Fibroblast of lung (primary cell): ENCODE results near the gene MPHOSPH6. TPM values are rescaled to one million over a fixed set of nuclear protein-coding genes. Genes with fewer than 3 reads are reported as not detected.

ENCODE experiments used
- DNase-seq, 2 donors: peaks; one replicate each; pipeline versions ENCODE4 v3.0.0 to v3.0.0-alpha.2; 2010; ENCODE audit warnings: low read depth in 2 of 2
- H2AFZ ChIP-seq: 2 replicates; pipeline ENCODE4 v1.5.1; 2012; ENCODE audit warnings: low read length, control low read depth, inconsistent platforms
- H3K27ac ChIP-seq: 2 replicates; pipeline ENCODE4 v1.5.1; 2011; ENCODE audit warnings: low read length, control low read depth; ENCODE audit not compliant: insufficient read depth
- H3K27me3 ChIP-seq: 2 replicates; pipeline ENCODE4 v1.5.1; 2011; ENCODE audit warnings: mild to moderate bottlenecking, low read length; ENCODE audit not compliant: control insufficient read depth, insufficient read depth
- H3K36me3 ChIP-seq: 2 replicates; pipeline ENCODE4 v1.5.1; 2011; ENCODE audit warnings: low read length; ENCODE audit not compliant: control insufficient read depth, insufficient read depth
- H3K4me1 ChIP-seq: 2 replicates; pipeline ENCODE4 v1.5.1; 2011; ENCODE audit warnings: low read length; ENCODE audit not compliant: control insufficient read depth, insufficient read depth; ENCODE audit errors: extremely low read depth
- H3K4me2 ChIP-seq: 2 replicates; pipeline ENCODE4 v1.5.1; 2011; ENCODE audit warnings: low read length, control low read depth; ENCODE audit not compliant: insufficient read depth; ENCODE audit errors: extremely low read depth
- H3K4me3 ChIP-seq, 4 experiments: fragments of 200-600 bp in 1 of 4; sonication (generic) in 1 of 4; replicated peaks in 1 of 4; 2 replicates each; pipeline ENCODE4 v1.5.1; 2011 to 2016; ENCODE audit warnings: low read length in 4 of 4, low read depth in 3 of 4, mild to moderate bottlenecking in 3 of 4, control low read depth in 2 of 4, inconsistent platforms in 1 of 4, mixed read lengths in 1 of 4; ENCODE audit not compliant: insufficient read depth in 1 of 4; ENCODE audit errors: control extremely low read depth in 1 of 4
- H3K79me2 ChIP-seq: 2 replicates; pipeline ENCODE4 v1.5.1; 2012; ENCODE audit warnings: mild to moderate bottlenecking, low read length, inconsistent platforms; ENCODE audit not compliant: control insufficient read depth, insufficient read depth
- H3K9ac ChIP-seq: 2 replicates; pipeline ENCODE4 v1.5.1; 2011; ENCODE audit warnings: mild to moderate bottlenecking, low read length, control low read depth; ENCODE audit not compliant: insufficient read depth
- H3K9me3 ChIP-seq: 2 replicates; pipeline ENCODE4 v1.5.1; 2012; ENCODE audit warnings: low read depth, low read length; ENCODE audit not compliant: control insufficient read depth, insufficient read depth
- H4K20me1 ChIP-seq: 2 replicates; pipeline ENCODE4 v1.5.1; 2011; ENCODE audit warnings: low read length; ENCODE audit not compliant: control insufficient read depth, insufficient read depth; ENCODE audit errors: extremely low read depth
- EZH2 ChIP-seq: IDR thresholded peaks from 2 replicates; pipeline ENCODE4 v1.5.1; 2012; ENCODE audit warnings: low read length, control low read depth, mild to moderate bottlenecking; ENCODE audit errors: missing control alignments
- polyA plus RNA-seq, 2 donors: library from polyadenylated mRNA; depleted of rRNA in 1 of 2; stranded (reverse) in 1 of 2; unstranded in 1 of 2; fragments of >200 nt; gene quantifications; 2 replicates each; pipeline ENCODE4 v1.2.1, GENCODE V29; 2011 to 2012; ENCODE audit warnings: missing spikeins in 1 of 2
- total RNA-seq: library from RNA; depleted of rRNA; stranded (reverse); fragments of >200 nt; gene quantifications from 2 replicates; pipeline ENCODE4 v1.2.1, GENCODE V29; 2014
- TF ChIP-seq, protein P1 (sequence below), 2 donors: IDR thresholded peaks in 1 of 2; conservative IDR thresholded peaks in 1 of 2; 1 replicate in 1 of 2; 2 replicates in 1 of 2; pipeline ENCODE4 v1.5.1; 2011 to 2012; ENCODE audit warnings: low read length in 2 of 2, control low read depth in 1 of 2, inconsistent platforms in 1 of 2, low read depth in 1 of 2, mild to moderate bottlenecking in 1 of 2

Gene MPHOSPH6
- total and polyA plus RNA-seq, 2 donors (not counting 1 experiment from before 2014, with no cell fraction given) = 30.4 to 36.5 TPM

DNA sequence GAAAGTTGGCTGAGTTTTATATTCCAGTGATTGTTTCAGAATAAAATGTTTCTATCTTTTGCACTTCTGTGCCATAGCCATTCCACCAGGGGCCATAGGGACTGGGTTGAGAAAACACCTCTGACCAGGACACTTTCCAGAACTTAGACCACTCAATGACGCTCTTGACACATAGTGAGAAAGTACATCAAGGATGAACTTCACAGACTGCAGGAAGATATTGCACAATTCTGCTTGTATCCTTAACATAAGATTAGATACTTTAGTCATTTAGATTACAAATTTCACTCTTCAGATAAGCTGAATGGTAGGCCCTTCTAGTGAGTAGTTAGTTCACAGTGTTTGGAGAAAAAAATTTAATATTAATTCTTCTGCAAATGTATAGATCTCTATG is 13.0 kb upstream of the MPHOSPH6 start:
- Histone ChIP-seq H3K27ac (no peak overlapping the region), H3K4me3 (no peak overlapping the region), H4K20me1 (no peaks in the 10 kb centered on the region), H3K36me3 (no peaks in the 10 kb centered on the region), H2AFZ (no peak overlapping the region), H3K4me2 (no peak overlapping the region), H3K27me3 (no peaks in the 10 kb centered on the region), H3K9ac (no peak overlapping the region), H3K9me3 (no peaks in the 10 kb centered on the region), H3K79me2 (no peaks in the 10 kb centered on the region), H3K4me1 (no peaks in the 10 kb centered on the region)
- no peak for DNase-seq
- no peak for TF ChIP-seq EZH2
- TF ChIP-seq, protein P1, sequence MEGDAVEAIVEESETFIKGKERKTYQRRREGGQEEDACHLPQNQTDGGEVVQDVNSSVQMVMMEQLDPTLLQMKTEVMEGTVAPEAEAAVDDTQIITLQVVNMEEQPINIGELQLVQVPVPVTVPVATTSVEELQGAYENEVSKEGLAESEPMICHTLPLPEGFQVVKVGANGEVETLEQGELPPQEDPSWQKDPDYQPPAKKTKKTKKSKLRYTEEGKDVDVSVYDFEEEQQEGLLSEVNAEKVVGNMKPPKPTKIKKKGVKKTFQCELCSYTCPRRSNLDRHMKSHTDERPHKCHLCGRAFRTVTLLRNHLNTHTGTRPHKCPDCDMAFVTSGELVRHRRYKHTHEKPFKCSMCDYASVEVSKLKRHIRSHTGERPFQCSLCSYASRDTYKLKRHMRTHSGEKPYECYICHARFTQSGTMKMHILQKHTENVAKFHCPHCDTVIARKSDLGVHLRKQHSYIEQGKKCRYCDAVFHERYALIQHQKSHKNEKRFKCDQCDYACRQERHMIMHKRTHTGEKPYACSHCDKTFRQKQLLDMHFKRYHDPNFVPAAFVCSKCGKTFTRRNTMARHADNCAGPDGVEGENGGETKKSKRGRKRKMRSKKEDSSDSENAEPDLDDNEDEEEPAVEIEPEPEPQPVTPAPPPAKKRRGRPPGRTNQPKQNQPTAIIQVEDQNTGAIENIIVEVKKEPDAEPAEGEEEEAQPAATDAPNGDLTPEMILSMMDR (conservative IDR thresholded peaks at IDR 0.05 in 1 of 2, IDR thresholded peaks at IDR 0.05 in 1 of 2; ENCODE audit: low read depth in 1 of 2, low read length in 2 of 2) = no peak

DNA sequence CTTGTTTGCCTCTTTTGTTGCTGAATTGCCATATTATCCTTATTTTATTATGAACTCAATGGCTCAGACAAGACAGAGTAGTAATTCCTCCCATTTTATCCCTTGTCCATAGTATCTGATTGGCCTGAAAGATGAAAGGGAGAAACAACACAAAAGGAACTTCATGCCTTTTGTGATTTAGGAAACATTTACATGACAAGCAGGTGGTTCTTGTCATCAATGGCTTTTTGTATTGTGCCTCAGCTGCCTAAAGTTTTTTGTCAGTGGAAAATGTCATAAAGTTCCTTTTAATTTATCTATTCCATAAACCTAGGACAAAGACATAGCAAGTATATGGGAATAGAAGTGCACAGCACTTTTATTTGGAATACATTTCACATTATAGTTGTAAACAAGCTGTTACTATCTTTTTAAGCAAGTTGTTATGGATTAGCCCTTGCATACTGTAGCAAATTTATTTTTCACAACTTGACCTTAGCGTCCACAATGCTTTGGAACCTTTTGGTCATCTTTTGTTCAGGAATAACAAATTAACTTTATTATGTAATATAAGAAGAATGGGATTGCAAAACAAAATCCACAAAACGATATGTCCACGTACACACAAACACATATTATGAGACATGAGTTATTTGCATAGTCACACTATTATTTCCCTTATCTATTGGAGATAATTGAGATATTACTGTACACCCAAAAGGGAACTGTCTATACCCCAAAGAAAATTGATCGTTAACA is 12.4 kb upstream of the MPHOSPH6 start:
- H2AFZ ChIP-seq = no peak overlapping the region
- no peak overlapping the region for H3K4me2 ChIP-seq
- H3K27ac ChIP-seq = no peak overlapping the region
- H3K27me3 ChIP-seq = no peaks in the 10 kb centered on the region
- no peak for DNase-seq
- H3K9me3 ChIP-seq = no peaks in the 10 kb centered on the region
- H3K9ac ChIP-seq = no peak overlapping the region
- H3K79me2 ChIP-seq = no peaks in the 10 kb centered on the region
- H4K20me1 ChIP-seq = no peaks in the 10 kb centered on the region
- H3K4me1 ChIP-seq = no peaks in the 10 kb centered on the region
- H3K4me3 ChIP-seq = no peak overlapping the region
- TF ChIP-seq, protein P1 (conservative IDR thresholded peaks at IDR 0.05 in 1 of 2, IDR thresholded peaks at IDR 0.05 in 1 of 2; ENCODE audit: low read depth in 1 of 2, low read length in 2 of 2) = no peak
- no peak for TF ChIP-seq EZH2
- no peaks in the 10 kb centered on the region for H3K36me3 ChIP-seq

DNA sequence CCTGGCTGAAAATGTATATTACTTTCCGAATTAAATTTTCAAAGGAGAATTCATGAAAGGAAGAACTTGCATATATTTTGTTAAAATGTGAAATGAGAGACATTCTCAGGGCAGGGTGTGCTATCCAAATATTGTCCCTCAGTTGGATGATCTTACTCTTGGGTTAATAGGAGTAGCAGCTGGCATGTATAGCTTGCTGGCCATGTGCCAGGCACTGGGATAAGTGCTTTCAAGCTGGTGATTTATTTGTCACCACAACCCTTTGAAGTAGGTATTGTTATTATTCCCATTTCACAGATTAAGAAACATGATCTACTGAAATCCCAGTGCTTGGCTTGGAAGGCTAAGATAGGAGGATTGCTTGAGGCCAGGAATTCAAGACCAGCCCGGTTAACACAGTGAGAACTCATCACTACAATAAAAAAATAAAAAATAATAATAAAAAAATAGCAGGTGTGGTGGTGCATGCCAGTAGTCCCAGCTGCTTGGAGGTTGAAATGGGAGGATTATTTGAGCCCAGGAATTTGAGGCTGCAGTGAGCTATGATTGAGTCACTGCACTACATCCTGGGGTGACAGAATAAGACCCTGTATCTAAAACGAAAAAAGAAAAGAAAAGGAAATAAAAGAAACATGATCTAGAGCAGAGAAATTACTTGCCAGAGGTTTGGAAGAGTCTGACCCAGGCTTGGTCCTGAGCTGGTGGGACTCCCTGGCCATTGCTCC is 11.6 kb upstream of the MPHOSPH6 start:
- H4K20me1 ChIP-seq = no peaks in the 10 kb centered on the region
- H3K9me3 ChIP-seq = no peaks in the 10 kb centered on the region
- no peak for DNase-seq
- TF ChIP-seq, protein P1 (conservative IDR thresholded peaks at IDR 0.05 in 1 of 2, IDR thresholded peaks at IDR 0.05 in 1 of 2; ENCODE audit: low read depth in 1 of 2, low read length in 2 of 2) = no peak
- TF ChIP-seq EZH2 = no peak
- H3K79me2 ChIP-seq = no peaks in the 10 kb centered on the region
- no peaks in the 10 kb centered on the region for H3K36me3 ChIP-seq
- no peak overlapping the region for H3K4me2 ChIP-seq
- no peak overlapping the region for H3K4me3 ChIP-seq
- H3K9ac ChIP-seq = no peak overlapping the region
- H3K4me1 ChIP-seq = no peaks in the 10 kb centered on the region
- no peaks in the 10 kb centered on the region for H3K27me3 ChIP-seq
- no peak overlapping the region for H2AFZ ChIP-seq
- H3K27ac ChIP-seq = no peak overlapping the region
